SK-N-SH (cell line): Measurements from ENCODE around the gene TOMM40L. TPM values are rescaled to one million over a fixed set of nuclear protein-coding genes. Genes with fewer than 3 reads are reported as not detected.

Source experiments
- CTCF ChIA-PET: fragments of 300-600, 350-600 bp; formaldehyde crosslinking; extraction: SDS; loops from one replicate; lab custom pipeline; 2021; lab: Yijun Ruan, JAX
- POLR2A ChIA-PET: fragments of 350-600 bp; sonication (Branson Sonifier 250); formaldehyde crosslinking; extraction: SDS; loops from one replicate; lab custom pipeline; 2020; ENCODE audit warnings: antibody characterized with exemption, inconsistent platforms; lab: Yijun Ruan, JAX
- DNase-seq: peaks from one replicate; pipeline ENCODE4 v3.0.0; 2012
- H2AFZ ChIP-seq: fragments of 200-600 bp; sonication (generic); 2 replicates; pipeline ENCODE4 v1.8.1; 2016; ENCODE audit warnings: antibody characterized with exemption, mild to moderate bottlenecking, low read depth
- H3F3A ChIP-seq: fragments of 200-600 bp; sonication (generic); replicated peaks from 2 replicates; pipeline ENCODE3; 2016; ENCODE audit warnings: antibody characterized with exemption, mild to moderate bottlenecking; ENCODE audit not compliant: insufficient read depth
- H3K27ac ChIP-seq, 2 experiments: fragments of 200-500 bp in 1 of 2; fragments of 200-600 bp in 1 of 2; sonication (Bioruptor generic) in 1 of 2; sonication (generic), shearing (Covaris generic) in 1 of 2; 2 replicates each; pipeline versions ENCODE4 v1.5.1 to v1.6.1; 2014 to 2016; ENCODE audit warnings: low read depth in 2 of 2, inconsistent platforms in 1 of 2, low read length in 1 of 2, mild to moderate bottlenecking in 1 of 2, mixed read lengths in 1 of 2
- H3K27me3 ChIP-seq: fragments of 200-600 bp; sonication (generic), shearing (Covaris generic); 2 replicates; pipeline ENCODE4 v1.6.1; 2016; ENCODE audit warnings: mixed run types; ENCODE audit not compliant: insufficient read depth
- H3K36me3 ChIP-seq, 2 experiments: fragments of 200-500 bp in 1 of 2; fragments of 200-600 bp in 1 of 2; sonication (Bioruptor generic) in 1 of 2; sonication (generic) in 1 of 2; replicated peaks in 1 of 2; 2 replicates each; pipeline versions ENCODE3 to v1.5.1; 2014 to 2016; ENCODE audit warnings: low read length in 1 of 2, mild to moderate bottlenecking in 1 of 2; ENCODE audit not compliant: insufficient read depth in 2 of 2, control insufficient read depth in 1 of 2
- H3K4me1 ChIP-seq, 2 experiments: fragments of 200-500 bp in 1 of 2; fragments of 200-600 bp in 1 of 2; sonication (Bioruptor generic) in 1 of 2; sonication (generic), shearing (Covaris generic) in 1 of 2; 2 replicates each; pipeline versions ENCODE4 v1.5.1 to v1.6.1; 2014 to 2016; ENCODE audit warnings: low read depth in 1 of 2, low read length in 1 of 2, mixed run types in 1 of 2; ENCODE audit not compliant: insufficient read depth in 2 of 2, control insufficient read depth in 1 of 2
- H3K4me2 ChIP-seq: fragments of 200-600 bp; sonication (generic), shearing (Covaris generic); 2 replicates; pipeline ENCODE4 v1.6.1; 2017; ENCODE audit warnings: mixed run types
- H3K4me3 ChIP-seq, 2 experiments: fragments of 200-500 bp in 1 of 2; fragments of 200-600 bp in 1 of 2; sonication (Bioruptor generic) in 1 of 2; sonication (generic), shearing (Covaris generic) in 1 of 2; 2 replicates each; pipeline versions ENCODE4 v1.5.1 to v1.8.1; 2014 to 2016; ENCODE audit warnings: low read depth in 2 of 2, inconsistent platforms in 1 of 2, low read length in 1 of 2, mild to moderate bottlenecking in 1 of 2, mixed read lengths in 1 of 2, moderate library complexity in 1 of 2
- H3K79me2 ChIP-seq: fragments of 200-600 bp; sonication (generic); 2 replicates; pipeline ENCODE4 v1.8.1; 2017; ENCODE audit warnings: mild to moderate bottlenecking; ENCODE audit not compliant: insufficient read depth
- H3K9ac ChIP-seq: fragments of 200-600 bp; sonication (generic); 2 replicates; pipeline ENCODE4 v1.6.1; 2017; ENCODE audit warnings: mixed run types
- H3K9me2 ChIP-seq: fragments of 200-600 bp; sonication (generic); 2 replicates; pipeline ENCODE4 v1.6.1; 2017; ENCODE audit warnings: mixed run types
- H3K9me3 ChIP-seq: fragments of 200-600 bp; sonication (generic); 2 replicates; pipeline ENCODE4 v1.6.1; 2017; ENCODE audit warnings: mixed run types, mild to moderate bottlenecking, moderate library complexity
- H4K20me1 ChIP-seq: fragments of 200-600 bp; sonication (generic); 2 replicates; pipeline ENCODE4 v1.6.1; 2017; ENCODE audit warnings: mild to moderate bottlenecking, mixed run types; ENCODE audit not compliant: insufficient read depth
- MEF2A ChIP-seq: IDR thresholded peaks from 2 replicates; pipeline ENCODE4 v1.4.0; 2012; ENCODE audit warnings: low read depth, borderline replicate concordance
- NFIC ChIP-seq: IDR thresholded peaks from 2 replicates; pipeline ENCODE4 v1.4.0; 2012; ENCODE audit warnings: borderline replicate concordance
- POLR2AphosphoS5 ChIP-seq: IDR thresholded peaks from 2 replicates; pipeline ENCODE4 v1.6.1; 2012; ENCODE audit warnings: low read depth, low read length
- RAD21 ChIP-seq: IDR thresholded peaks from 2 replicates; pipeline ENCODE4 v1.6.1; 2012; ENCODE audit warnings: mild to moderate bottlenecking, low read length
- RCOR1 ChIP-seq: fragments of 150-350 bp; IDR thresholded peaks from 2 replicates; pipeline ENCODE4 v1.6.1; 2017; ENCODE audit warnings: antibody characterized with exemption, low read length
- REST ChIP-seq: IDR thresholded peaks from 2 replicates; pipeline ENCODE4 v1.6.1; 2012; ENCODE audit warnings: mild to moderate bottlenecking, low read depth, low read length, moderate library complexity
- SIN3A ChIP-seq: IDR thresholded peaks from 2 replicates; pipeline ENCODE4 v1.6.1; 2012; ENCODE audit warnings: low read depth, mild to moderate bottlenecking, low read length, moderate library complexity, borderline replicate concordance
- TEAD4 ChIP-seq: IDR thresholded peaks from 2 replicates; pipeline ENCODE4 v1.4.0; 2012; ENCODE audit warnings: mild to moderate bottlenecking, borderline replicate concordance; ENCODE audit not compliant: insufficient read depth
- ZBTB33 ChIP-seq: IDR thresholded peaks from 2 replicates; pipeline ENCODE4 v1.4.0; 2012; ENCODE audit warnings: low read depth, borderline replicate concordance
- WGBS: methylation state at CpG from one replicate; pipeline ENCODE4 v1.1.6; 2017; ENCODE audit warnings: low lambda C conversion rate; 5-methylcytosine and 5-hydroxymethylcytosine counted together
- polyA plus RNA-seq, 3 experiments: library from polyadenylated mRNA; depleted of rRNA; stranded (reverse); fragments of >200 nt; gene quantifications; 2 replicates each; pipeline ENCODE4 v1.2.3, GENCODE V29; 2012
- TF ChIP-seq, protein P1 (sequence below): fragments of 150-350 bp; IDR thresholded peaks from 2 replicates; pipeline ENCODE4 v1.6.1; 2016; ENCODE audit warnings: mild to moderate bottlenecking, low read depth, low read length

TOMM40L gene
- polyA plus RNA-seq, 1 of the 3 experiments (the other 2 are of a cell fraction), result 9.7 TPM

- TF ChIP-seq REST (no peak), RAD21 (no peak), SIN3A (no peak), RCOR1 (no peak)
- TF ChIP-seq, all 33 proteins: peak for 0
These were observed 19.3 kb upstream of the TOMM40L start (continued) for GRCh38 chr1:161206411-161207140.

DNA sequence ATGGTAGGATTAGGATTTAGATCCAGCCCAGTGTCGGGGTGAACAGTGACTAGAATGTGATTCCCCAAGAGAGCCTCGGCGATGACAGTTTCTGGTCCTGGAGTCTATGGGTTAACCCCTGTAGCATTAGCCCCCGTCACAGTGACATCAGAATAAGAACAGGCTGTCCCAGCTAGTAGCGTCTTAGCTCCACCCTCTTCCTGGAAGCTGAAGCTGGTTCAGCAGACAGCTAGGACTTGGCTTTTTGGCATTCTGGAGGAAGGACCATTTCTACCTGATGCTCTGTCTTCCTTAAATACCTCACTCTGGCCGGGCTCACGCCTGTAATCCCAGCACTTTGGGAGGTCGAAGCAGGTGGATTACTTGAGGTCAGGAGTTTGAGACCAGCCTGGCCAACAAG, 18.7 kb upstream of the TOMM40L start:
- H3K27me3 ChIP-seq, result no peaks in the 10 kb centered on the region
- no peak overlapping the region for H2AFZ ChIP-seq
- H3K27ac ChIP-seq, result no peak overlapping the region
- peaks cover 46% of the 10 kb centered on the region for H3K79me2 ChIP-seq
- H3K4me1 ChIP-seq, result peaks cover 5 to 7% of the 10 kb centered on the region in 2 experiments; a peak in 2 of 4 replicates
- 94% methylated on average over 8 of the region's 8 CpGs for WGBS
- ChIA-PET CTCF (interaction anchor here (1.1 to 6.8 kb wide), 4 partner anchors 12 to 175 kb away, joined by 4 to 65 read pairs (median 12); partner anchors contain the start of gene APOA2), POLR2A (interaction anchor here (1.4 kb wide), 1 partner anchor 182 kb away, joined by 3 read pairs; no protein-coding TSS in a partner anchor)
- no peak overlapping the region for H3K9ac ChIP-seq
- H3F3A ChIP-seq, result peaks cover 20% of the 10 kb centered on the region
- no peaks in the 10 kb centered on the region for H3K9me2 ChIP-seq
- H4K20me1 ChIP-seq, result no peaks in the 10 kb centered on the region
- no peak overlapping the region for H3K4me3 ChIP-seq
- H3K9me3 ChIP-seq, result no peaks in the 10 kb centered on the region
- H3K4me2 ChIP-seq, result no peak overlapping the region
- no peak for TF ChIP-seq MEF2A
- TF ChIP-seq REST, result no peak
- no peak for TF ChIP-seq POLR2AphosphoS5
- TF ChIP-seq ZBTB33, result no peak
- TF ChIP-seq, protein P1, sequence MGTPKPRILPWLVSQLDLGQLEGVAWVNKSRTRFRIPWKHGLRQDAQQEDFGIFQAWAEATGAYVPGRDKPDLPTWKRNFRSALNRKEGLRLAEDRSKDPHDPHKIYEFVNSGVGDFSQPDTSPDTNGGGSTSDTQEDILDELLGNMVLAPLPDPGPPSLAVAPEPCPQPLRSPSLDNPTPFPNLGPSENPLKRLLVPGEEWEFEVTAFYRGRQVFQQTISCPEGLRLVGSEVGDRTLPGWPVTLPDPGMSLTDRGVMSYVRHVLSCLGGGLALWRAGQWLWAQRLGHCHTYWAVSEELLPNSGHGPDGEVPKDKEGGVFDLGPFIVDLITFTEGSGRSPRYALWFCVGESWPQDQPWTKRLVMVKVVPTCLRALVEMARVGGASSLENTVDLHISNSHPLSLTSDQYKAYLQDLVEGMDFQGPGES, result no peak
- no peak for TF ChIP-seq TEAD4
- no peak for TF ChIP-seq NFIC
- H3K36me3 ChIP-seq, result peaks cover 60 to 63% of the 10 kb centered on the region in 2 experiments
- DNase-seq, result no peak
